ENCODE data around the gene TOP1.

TOP1 gene

DNA sequence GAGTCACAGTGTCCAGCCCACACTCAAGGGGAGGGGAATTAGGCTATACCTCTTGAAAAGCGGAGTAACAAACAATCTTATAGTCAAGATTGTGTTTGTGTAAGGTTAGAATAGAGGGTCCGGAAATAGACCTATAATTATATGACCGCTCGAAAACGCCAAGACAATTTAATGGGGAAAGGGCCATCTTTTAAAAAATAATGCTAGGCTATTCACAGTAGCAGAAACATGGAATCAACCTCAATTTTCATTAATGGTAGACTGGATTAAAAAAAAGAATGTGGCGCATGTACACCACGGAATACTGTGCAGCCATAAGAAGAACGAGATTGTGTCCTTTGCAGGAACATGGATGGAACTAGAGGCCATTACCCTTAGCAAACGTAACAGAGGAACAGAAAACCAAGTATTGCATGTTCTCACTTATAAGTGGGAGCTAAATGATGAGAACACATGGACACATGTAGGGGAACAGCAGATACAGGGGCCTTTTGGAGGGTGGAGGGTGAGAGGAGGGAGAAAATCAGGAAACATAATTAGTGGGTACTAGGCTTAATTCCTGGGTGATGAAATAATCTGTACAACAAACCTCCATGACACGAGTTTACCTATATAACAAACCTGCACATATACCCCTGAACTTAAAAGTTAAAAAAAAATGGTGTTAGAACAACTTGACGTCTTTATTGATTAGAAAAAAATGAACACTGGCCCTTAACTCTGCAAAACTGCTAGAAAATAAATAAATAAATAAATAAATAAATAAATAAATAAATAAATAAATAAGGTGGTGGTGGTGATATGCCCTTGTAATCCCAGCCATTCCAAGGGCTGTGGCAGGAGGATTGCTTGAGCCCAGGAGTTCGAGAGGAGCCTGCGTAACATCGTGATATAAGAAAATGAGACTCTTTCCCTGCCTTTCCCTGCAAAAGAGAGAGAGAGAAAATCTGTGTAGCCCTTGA is 30.3 kb downstream of the TOP1 start:
- DNase-seq, result no peak

DNA sequence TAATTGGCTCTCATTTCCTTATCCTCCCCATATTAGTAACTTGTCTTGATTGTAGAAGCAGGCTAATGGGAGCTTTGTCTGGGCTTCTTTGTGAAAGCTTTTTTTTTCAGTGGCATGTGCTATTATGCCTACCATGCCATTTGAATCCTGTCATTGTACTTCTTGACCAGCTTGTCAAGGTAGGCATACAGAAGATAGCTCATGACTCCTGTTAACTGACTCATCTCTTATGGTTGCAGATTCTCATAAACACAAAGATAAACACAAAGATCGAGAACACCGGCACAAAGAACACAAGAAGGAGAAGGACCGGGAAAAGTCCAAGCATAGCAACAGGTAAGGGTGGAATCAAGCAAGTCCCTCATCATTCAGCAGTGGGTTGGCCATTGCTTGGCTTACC is 32.5 kb downstream of the TOP1 start:
- DNase-seq, result no peak

DNA sequence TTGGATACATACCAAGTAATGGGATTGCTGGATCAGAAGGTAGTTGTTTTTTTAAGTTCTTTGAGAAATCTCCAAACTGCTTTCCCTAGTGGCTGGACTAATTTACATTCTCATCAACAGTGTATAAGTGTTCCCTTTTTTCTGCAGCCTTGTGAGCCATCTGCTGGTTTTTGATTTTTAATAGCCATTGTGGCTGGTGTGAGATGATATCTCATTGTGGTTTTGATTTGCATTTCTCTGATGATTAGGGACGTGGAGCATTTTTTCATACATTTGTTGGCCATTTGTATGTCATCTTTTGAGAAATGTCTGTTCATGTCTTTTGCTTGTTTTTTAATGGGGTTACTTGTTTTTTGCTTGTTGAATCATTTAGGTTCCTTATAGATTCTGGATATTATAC is 34.8 kb downstream of the TOP1 start:
- no peak for DNase-seq

- no peak for DNase-seq
These were observed 35.8 kb downstream of the TOP1 start for GRCh38 chr20:41064377-41064776.

GRCh38 chr20:41065716-41066115 is 37.1 kb downstream of the TOP1 start:
- no peak for DNase-seq

DNA sequence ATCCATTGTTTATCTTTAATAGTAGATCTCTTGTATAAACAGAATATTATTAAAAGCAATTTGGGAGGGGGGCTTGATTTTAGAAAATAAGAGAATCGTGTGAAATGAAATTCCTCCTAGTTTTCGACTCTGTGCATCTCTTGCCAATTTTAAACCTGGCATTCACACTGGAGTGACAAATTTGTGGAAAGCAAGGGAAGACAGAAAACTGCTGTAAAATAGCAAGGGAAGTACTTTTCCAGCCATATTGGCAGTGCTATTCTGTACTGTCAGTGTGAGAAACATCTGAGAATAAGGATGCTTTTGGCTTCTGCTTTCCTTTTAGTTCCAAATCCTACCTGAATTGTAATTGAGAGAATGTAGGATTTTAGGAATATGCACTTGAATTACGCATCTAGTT is 40.2 kb downstream of the TOP1 start:
- DNase-seq, result no peak

GRCh38 chr20:41072190-41072863 is 43.7 kb downstream of the TOP1 start:
- no peak for DNase-seq

GRCh38 chr20:41072915-41073314 is 44.3 kb downstream of the TOP1 start:
- no peak for DNase-seq

- DNase-seq, result no peak
These were observed 45.8 kb downstream of the TOP1 start for GRCh38 chr20:41074441-41074840.

- DNase-seq, result no peak
These were observed 48.2 kb downstream of the TOP1 start for GRCh38 chr20:41076776-41077175.

DNA sequence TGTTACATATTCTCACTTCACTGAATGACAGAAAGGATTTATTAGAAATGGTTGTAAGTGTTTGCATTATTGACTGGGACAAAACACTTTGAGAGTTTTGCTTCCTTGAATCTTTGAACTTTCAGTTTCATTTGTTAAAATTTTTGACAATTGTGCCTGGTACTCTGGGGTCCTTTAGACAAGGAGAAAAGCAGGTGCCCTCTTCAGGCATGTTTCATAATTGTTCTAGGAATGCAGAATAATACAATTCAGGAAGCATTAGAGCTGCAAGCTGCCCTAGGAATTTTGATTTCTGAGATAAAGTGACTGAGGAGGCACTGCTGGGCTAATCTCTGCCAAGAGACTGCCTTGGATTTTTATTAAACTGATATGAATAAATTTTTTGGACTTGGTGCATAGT is 49.7 kb downstream of the TOP1 start:
- DNase-seq, result no peak

GRCh38 chr20:41079066-41079465 is 50.4 kb downstream of the TOP1 start:
- no peak for DNase-seq

DNA sequence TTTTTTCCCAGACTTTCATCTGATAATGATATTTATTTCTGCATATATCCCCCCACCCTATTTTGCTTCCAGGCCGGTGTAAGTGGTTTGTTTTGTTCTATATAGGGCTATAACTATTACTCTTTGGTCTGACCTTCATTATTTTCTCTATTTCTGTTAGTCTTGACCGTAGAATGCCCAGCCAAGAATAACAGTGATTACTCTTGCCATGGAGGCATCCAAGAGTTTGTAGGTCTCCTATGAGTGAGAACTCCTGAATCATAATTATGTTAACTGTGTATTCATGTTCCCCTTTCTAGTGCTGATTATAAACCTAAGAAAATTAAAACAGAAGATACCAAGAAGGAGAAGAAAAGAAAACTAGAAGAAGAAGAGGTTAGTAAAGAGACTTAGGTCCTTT is 52.2 kb downstream of the TOP1 start:
- no peak for DNase-seq

- DNase-seq, result no peak
These were observed 52.7 kb downstream of the TOP1 start for GRCh38 chr20:41081276-41081814.

DNA sequence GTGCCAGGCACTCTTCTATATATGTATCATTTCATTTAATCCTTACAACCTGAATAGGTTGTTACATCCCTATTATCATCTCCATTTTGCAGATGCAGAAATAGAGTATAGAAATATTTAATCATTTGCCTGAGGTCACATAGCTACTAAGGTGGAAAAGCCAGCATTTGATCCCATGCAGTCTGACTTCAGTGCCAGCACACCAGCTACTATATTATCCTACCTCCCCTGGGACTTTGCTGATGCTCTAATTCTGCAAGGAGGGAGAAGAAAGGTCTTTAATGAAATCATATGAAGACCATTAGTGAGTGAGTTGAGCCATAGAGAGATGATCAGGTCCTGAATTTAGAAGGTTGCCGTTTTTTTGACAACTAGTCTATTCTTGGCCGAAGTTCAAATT is 53.7 kb downstream of the TOP1 start:
- DNase-seq, result no peak

DNA sequence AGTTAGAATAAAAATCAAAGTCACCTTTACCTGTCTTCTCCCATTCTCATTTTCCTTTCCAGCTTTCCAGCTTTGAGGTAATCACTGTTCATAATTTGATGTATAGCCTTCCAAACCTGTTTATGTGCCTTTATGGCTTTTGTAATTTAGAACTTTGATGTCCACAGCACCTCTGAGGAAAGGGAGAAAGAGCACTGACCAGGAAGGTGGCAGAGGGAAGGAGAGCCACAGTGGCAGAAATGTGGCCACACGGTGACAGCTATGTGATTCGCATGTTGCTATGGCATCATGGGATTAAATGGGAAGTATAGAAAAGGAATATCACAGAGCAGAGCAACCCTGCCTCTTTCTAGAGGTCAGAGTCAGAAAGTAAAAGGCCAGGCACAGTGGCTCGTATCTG is 57.0 kb downstream of the TOP1 start:
- no peak for DNase-seq

DNA sequence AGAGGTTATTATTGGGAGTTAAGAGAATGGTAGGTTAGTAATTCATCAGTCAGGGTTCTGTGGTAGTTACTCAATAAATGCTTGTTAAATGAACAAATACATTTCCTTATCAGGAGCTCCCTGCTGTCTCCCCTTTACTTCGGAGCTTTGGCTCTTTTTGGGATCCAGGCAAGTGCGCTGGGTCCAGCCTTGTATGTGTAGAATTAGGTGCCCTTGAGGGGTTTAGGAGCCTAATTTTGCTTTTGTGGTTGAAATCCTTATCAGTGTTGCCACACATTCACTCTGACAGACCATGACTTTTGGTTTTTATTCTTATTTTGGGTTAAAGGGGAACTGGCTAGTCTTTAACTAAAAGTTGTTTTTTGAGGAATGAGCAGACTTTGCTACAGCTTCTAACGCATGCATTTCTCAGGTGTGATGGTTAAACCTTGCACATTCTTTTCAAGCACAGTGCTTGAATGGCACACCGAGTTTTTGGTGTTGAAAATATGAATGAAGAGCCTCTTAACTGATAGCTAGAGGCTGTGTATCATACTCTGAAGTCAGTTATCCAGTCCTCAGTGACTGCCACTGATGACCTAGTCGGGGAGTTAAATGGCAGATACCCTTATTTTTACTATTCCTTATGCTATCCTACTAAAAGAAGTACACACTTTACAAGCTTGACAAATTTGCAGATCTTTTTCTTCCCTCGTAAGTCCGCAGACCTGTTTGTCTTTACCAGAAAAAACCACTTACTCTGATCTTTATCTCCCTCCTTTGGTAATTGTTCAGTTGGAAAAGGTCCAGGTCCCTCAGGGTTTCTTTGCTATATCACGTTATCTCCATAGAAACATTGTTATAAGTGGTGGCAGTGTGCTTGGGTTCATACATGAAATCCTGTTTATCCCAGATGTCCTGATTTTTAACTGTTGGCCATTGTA is 58.0 kb downstream of the TOP1 start:
- no peak for DNase-seq

GRCh38 chr20:41087325-41087685 is 58.7 kb downstream of the TOP1 start:
- no peak for DNase-seq

DNA sequence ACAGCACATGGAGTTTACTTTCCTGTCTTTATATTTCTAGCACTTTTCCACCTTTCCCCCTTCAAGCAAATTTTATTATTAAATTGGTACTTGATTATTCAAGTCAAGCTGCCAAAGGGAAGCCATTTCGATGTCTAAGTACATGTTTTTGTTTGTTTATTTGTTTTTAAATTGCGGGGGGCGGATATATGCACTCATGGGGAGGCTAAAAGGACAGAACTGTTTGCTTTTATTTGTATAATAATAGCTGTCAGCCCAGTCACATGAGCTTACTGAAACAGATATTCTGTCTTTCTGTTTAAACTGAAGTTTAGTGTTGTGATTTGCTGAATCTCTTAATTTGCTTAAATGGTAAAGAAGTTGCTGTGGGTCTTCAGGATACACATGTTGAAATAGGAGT is 59.2 kb downstream of the TOP1 start:
- no peak for DNase-seq

DNA sequence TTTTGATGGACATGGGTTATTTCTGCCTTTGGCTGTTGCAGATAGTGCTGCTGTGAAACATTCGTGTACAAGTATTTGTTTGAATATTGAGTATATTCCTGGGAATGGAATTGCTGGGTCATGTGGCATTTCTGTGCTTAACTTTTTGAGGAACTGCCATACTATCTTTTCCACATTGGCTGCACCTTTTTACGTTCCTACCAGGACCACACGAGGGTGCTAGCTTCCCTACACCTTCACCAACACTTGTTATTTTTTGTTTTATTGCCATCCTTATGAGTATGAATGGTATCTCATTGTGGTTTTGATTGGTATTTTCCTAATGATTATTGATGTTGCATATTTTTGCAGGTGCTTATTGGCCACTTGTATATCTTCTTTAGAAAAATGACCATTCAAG is 60.9 kb downstream of the TOP1 start:
- no peak for DNase-seq

GRCh38 chr20:41091927-41092326 is 63.3 kb downstream of the TOP1 start:
- DNase-seq, result no peak

- DNase-seq, result no peak
These were observed 65.9 kb downstream of the TOP1 start for GRCh38 chr20:41094353-41095055.
